Activated CD8-positive, alpha-beta memory T cell treated with anti-CD3 and anti-CD28 coated beads, Interleukin-2, amount 50 U/mL, for 1 hour (primary cell): Measurements from ENCODE around the gene MRGPRX3.
"Not testable (repeated sequence)": the region's sequence is repeated elsewhere in the genome, so short reads cannot be mapped to it uniquely, and the experiment has no call there.

Source experiments
- DNase-seq: peaks from one replicate; pipeline ENCODE4 v3.0.0-alpha.2; 2020; ENCODE audit errors: extremely low read depth

Gene MRGPRX3

GRCh38 chr11:18132341-18132740 lies at the start of gene MRGPRX3:
TSS of gene MRGPRX3 (plus strand) at chr11:18132571. CDS start at chr11:18137203, 4,632 bp downstream.
- DNase-seq = no peak

- DNase-seq = no peak
Measured at GRCh38 chr11:18088366-18088765, 44.0 kb upstream of the MRGPRX3 start.

- DNase-seq = no peak
Measured at GRCh38 chr11:18088966-18089365, 43.4 kb upstream of the MRGPRX3 start.

GRCh38 chr11:18091731-18092130 lies 40.6 kb upstream of the MRGPRX3 start:
- DNase-seq = no peak

- no peak for DNase-seq
Measured at GRCh38 chr11:18093959-18094358, 38.4 kb upstream of the MRGPRX3 start.

- DNase-seq = no peak
Measured at GRCh38 chr11:18100926-18101656, 31.3 kb upstream of the MRGPRX3 start.

- DNase-seq = no peak
Measured at GRCh38 chr11:18105086-18105801, 27.1 kb upstream of the MRGPRX3 start.

- DNase-seq = peak; percentile 59
Measured at GRCh38 chr11:18105802-18106574, 26.4 kb upstream of the MRGPRX3 start, which contains the start of gene SAAL1. TSS of gene SAAL1 (minus strand) at chr11:18106082. CDS start at chr11:18106041, 41 bp downstream.

GRCh38 chr11:18106688-18107087 lies 25.7 kb upstream of the MRGPRX3 start:
- DNase-seq = no peak

GRCh38 chr11:18108254-18108653 lies 24.1 kb upstream of the MRGPRX3 start:
- DNase-seq = no peak

- no peak for DNase-seq
Measured at GRCh38 chr11:18111005-18111404, 21.4 kb upstream of the MRGPRX3 start.

GRCh38 chr11:18115360-18116127 lies 16.8 kb upstream of the MRGPRX3 start:
- peak; percentile 31 for DNase-seq

GRCh38 chr11:18121331-18121828 lies 11.0 kb upstream of the MRGPRX3 start:
- DNase-seq = not testable (repeated sequence)

- DNase-seq = not testable (repeated sequence)
Measured at GRCh38 chr11:18131115-18131514, 1.3 kb upstream of the MRGPRX3 start.

GRCh38 chr11:18135308-18135707 lies 2.9 kb downstream of the MRGPRX3 start:
- no peak for DNase-seq

GRCh38 chr11:18137186-18137800 lies 4.9 kb downstream of the MRGPRX3 start:
- DNase-seq = no peak

GRCh38 chr11:18140145-18140544 lies 7.8 kb downstream of the MRGPRX3 start:
- no peak for DNase-seq

GRCh38 chr11:18144243-18144642 lies 11.9 kb downstream of the MRGPRX3 start:
- no peak for DNase-seq

- no peak for DNase-seq
Measured at GRCh38 chr11:18145025-18145424, 12.7 kb downstream of the MRGPRX3 start.

- no peak for DNase-seq
Measured at GRCh38 chr11:18145837-18146236, 13.5 kb downstream of the MRGPRX3 start.

GRCh38 chr11:18151581-18151980 lies 19.2 kb downstream of the MRGPRX3 start:
- DNase-seq = no peak
